ENCODE results near the gene IZUMO4. TPM values are rescaled to one million over a fixed set of nuclear protein-coding genes. Genes with fewer than 3 reads are reported as not detected.

The IZUMO4 gene
- total and polyA plus RNA-seq, 7 experiments from 2014 or later, result 0.73 to 26.8 (median 15.4) TPM

GRCh38 chr19:2072757-2073551, 23.8 kb upstream of the IZUMO4 start:
- intact Hi-C loops (cut with micrococcal nuclease), result no loop called here
- no peak overlapping the region for H3K4me3 ChIP-seq (ENCODE audit: low read length)
- peaks cover 7 to 69% (median 20%) of the 10 kb centered on the region in 3 experiments for H3K36me3 ChIP-seq (ENCODE audit: control insufficient read depth in 2 of 3, insufficient read depth in 3 of 3, low read length in 3 of 3)
- no peaks in the 10 kb centered on the region for H3K27me3 Mint-ChIP-seq
- H3K9me3 ChIP-seq (ENCODE audit: control insufficient read depth in 2 of 3, low read length in 3 of 3), result no peaks in the 10 kb centered on the region
- peaks cover 0 to 2% (median 0%) of the 10 kb centered on the region in 11 donors for H3K9me3 Mint-ChIP-seq
- ATAC-seq (no peak), DNase-seq (no peak)
- peaks cover 13 to 45% (median 22%) of the 10 kb centered on the region in 7 donors for H3K4me1 Mint-ChIP-seq
- POLR2A ChIA-PET, result interaction anchor here (1.3 to 1.4 kb wide), 2 partner anchors 10 kb away, joined by 4 to 5 read pairs; no protein-coding TSS in a partner anchor
- no peak overlapping the region for H3K27ac ChIP-seq (ENCODE audit: low read depth, low read length)
- H3K27ac Mint-ChIP-seq, result peak overlapping the region in 8 of 9 donors; percentile 60 to 84 (median 78)
- CTCF ChIA-PET, result no interaction called here
- peaks cover 0 to 10% of the 10 kb centered on the region in 2 donors for H3K4me1 ChIP-seq (ENCODE audit: control insufficient read depth in 2 of 2, insufficient read depth in 2 of 2, low read length in 2 of 2)
- peaks cover 9 to 27% (median 11%) of the 10 kb centered on the region in 5 donors for H3K36me3 Mint-ChIP-seq
- H3K27me3 ChIP-seq (ENCODE audit: control insufficient read depth in 2 of 2, insufficient read depth in 2 of 2, low read length in 2 of 2), result no peaks in the 10 kb centered on the region
- peak overlapping the region in 2 of 10 donors; percentile 10 to 34 for H3K4me3 Mint-ChIP-seq

GRCh38 chr19:2076526-2076944, 20.2 kb upstream of the IZUMO4 start:
- peaks cover 7 to 82% (median 29%) of the 10 kb centered on the region in 3 experiments for H3K36me3 ChIP-seq (ENCODE audit: control insufficient read depth in 2 of 3, insufficient read depth in 3 of 3, low read length in 3 of 3)
- CTCF ChIA-PET, result no interaction called here
- H3K27ac ChIP-seq (ENCODE audit: low read depth, low read length), result peak overlapping the region; percentile 7
- H3K9me3 Mint-ChIP-seq, result peaks cover 0 to 8% (median 0%) of the 10 kb centered on the region in 11 donors
- H3K4me1 Mint-ChIP-seq, result peaks cover 18 to 61% (median 36%) of the 10 kb centered on the region in 7 donors
- H3K27ac Mint-ChIP-seq, result peak overlapping the region in 3 of 9 donors; percentile 38 to 77 (median 61)
- DNase-seq (no peak), ATAC-seq (no peak)
- H3K4me1 ChIP-seq (ENCODE audit: control insufficient read depth in 2 of 2, insufficient read depth in 2 of 2, low read length in 2 of 2), result peaks cover 20 to 23% of the 10 kb centered on the region in 2 donors
- intact Hi-C loops (cut with micrococcal nuclease), result no loop called here
- H3K4me3 Mint-ChIP-seq, result no peak overlapping the region
- no peaks in the 10 kb centered on the region for H3K9me3 ChIP-seq (ENCODE audit: control insufficient read depth in 2 of 3, low read length in 3 of 3)
- no peaks in the 10 kb centered on the region for H3K27me3 Mint-ChIP-seq
- POLR2A ChIA-PET, result interaction anchor here (0.6 to 1.3 kb wide), 3 partner anchors 14 to 50 kb away, joined by 3 to 5 read pairs (median 3); no protein-coding TSS in a partner anchor
- peaks cover 4 to 32% (median 12%) of the 10 kb centered on the region in 5 donors for H3K36me3 Mint-ChIP-seq
- no peak overlapping the region for H3K4me3 ChIP-seq (ENCODE audit: low read length)
- no peaks in the 10 kb centered on the region for H3K27me3 ChIP-seq (ENCODE audit: control insufficient read depth in 2 of 2, insufficient read depth in 2 of 2, low read length in 2 of 2)

- H3K4me3 ChIP-seq (ENCODE audit: low read length), result no peak overlapping the region
- DNase-seq (no peak), ATAC-seq (no peak)
- Mint-ChIP-seq H3K27ac (peak overlapping the region in 5 of 9 donors; percentile 38 to 94 (median 69)), H3K27me3 (no peaks in the 10 kb centered on the region), H3K4me1 (peaks cover 22 to 66% (median 38%) of the 10 kb centered on the region in 7 donors), H3K9me3 (peaks cover 0 to 8% (median 0%) of the 10 kb centered on the region in 11 donors), H3K4me3 (no peak overlapping the region), H3K36me3 (peaks cover 2 to 32% (median 7%) of the 10 kb centered on the region in 5 donors)
- intact Hi-C loops (cut with micrococcal nuclease), result no loop called here
- H3K36me3 ChIP-seq (ENCODE audit: control insufficient read depth in 2 of 3, insufficient read depth in 3 of 3, low read length in 3 of 3), result peaks cover 3 to 74% (median 29%) of the 10 kb centered on the region in 3 experiments
- POLR2A ChIA-PET, result no interaction called here
- no peaks in the 10 kb centered on the region for H3K9me3 ChIP-seq (ENCODE audit: control insufficient read depth in 2 of 3, low read length in 3 of 3)
- no peaks in the 10 kb centered on the region for H3K27me3 ChIP-seq (ENCODE audit: control insufficient read depth in 2 of 2, insufficient read depth in 2 of 2, low read length in 2 of 2)
- H3K27ac ChIP-seq (ENCODE audit: low read depth, low read length), result peak overlapping the region; percentile 34
- CTCF ChIA-PET, result interaction anchor here (1.7 kb wide), 1 partner anchor 8 kb away, joined by 4 read pairs; no protein-coding TSS in a partner anchor
- H3K4me1 ChIP-seq (ENCODE audit: control insufficient read depth in 2 of 2, insufficient read depth in 2 of 2, low read length in 2 of 2), result peaks cover 28 to 31% of the 10 kb centered on the region in 2 donors
These were observed 19.3 kb upstream of the IZUMO4 start for GRCh38 chr19:2077398-2077797.

GRCh38 chr19:2077833-2078619, 18.7 kb upstream of the IZUMO4 start:
- ATAC-seq, result no peak
- CTCF ChIA-PET, result interaction anchor here (1.7 kb wide), 1 partner anchor 9 kb away, joined by 4 read pairs; no protein-coding TSS in a partner anchor
- peak overlapping the region in 7 of 9 donors; percentile 8 to 99 (median 93) for H3K27ac Mint-ChIP-seq

GRCh38 chr19:2079076-2079864, 17.4 kb upstream of the IZUMO4 start:
- Mint-ChIP-seq H3K27ac (peak overlapping the region in 8 of 9 donors; percentile 92 to 99 (median 96)), H3K9me3 (peaks cover 0 to 6% (median 0%) of the 10 kb centered on the region in 11 donors), H3K27me3 (no peaks in the 10 kb centered on the region), H3K36me3 (peaks cover 0 to 43% (median 13%) of the 10 kb centered on the region in 5 donors), H3K4me1 (peaks cover 30 to 58% (median 40%) of the 10 kb centered on the region in 7 donors), H3K4me3 (peak overlapping the region; percentile 39 to 99 (median 92))
- Histone ChIP-seq H3K36me3 (ENCODE audit: control insufficient read depth in 2 of 3, insufficient read depth in 3 of 3, low read length in 3 of 3) (peaks cover 0 to 59% (median 24%) of the 10 kb centered on the region in 3 experiments), H3K27me3 (ENCODE audit: control insufficient read depth in 2 of 2, insufficient read depth in 2 of 2, low read length in 2 of 2) (no peaks in the 10 kb centered on the region), H3K27ac (ENCODE audit: low read depth, low read length) (peak overlapping the region; percentile 99), H3K4me1 (ENCODE audit: control insufficient read depth in 2 of 2, insufficient read depth in 2 of 2, low read length in 2 of 2) (peaks cover 32 to 37% of the 10 kb centered on the region in 2 donors), H3K4me3 (ENCODE audit: low read length) (no peak overlapping the region), H3K9me3 (ENCODE audit: control insufficient read depth in 2 of 3, low read length in 3 of 3) (no peaks in the 10 kb centered on the region)
- DNase-seq (no peak), ATAC-seq (no peak)
- intact Hi-C loops (cut with micrococcal nuclease), result no loop called here
- ChIA-PET CTCF (interaction anchor here (1.7 kb wide), 1 partner anchor 10 kb away, joined by 4 read pairs; no protein-coding TSS in a partner anchor), POLR2A (interaction anchor here (1.1 to 1.3 kb wide), 2 partner anchors 16 to 37 kb away, joined by 3 read pairs; no protein-coding TSS in a partner anchor)

More at GRCh38 chr19:2077833-2078619, 18.7 kb upstream of the IZUMO4 start:
- no peak overlapping the region for H3K4me3 ChIP-seq (ENCODE audit: low read length)
- Mint-ChIP-seq H3K4me1 (peaks cover 25 to 63% (median 41%) of the 10 kb centered on the region in 7 donors), H3K36me3 (peaks cover 0 to 35% (median 5%) of the 10 kb centered on the region in 5 donors), H3K4me3 (peak overlapping the region in 1 of 10 donors; percentile 41), H3K27me3 (no peaks in the 10 kb centered on the region), H3K9me3 (peaks cover 0 to 6% (median 0%) of the 10 kb centered on the region in 11 donors)
- peaks cover 0 to 67% (median 29%) of the 10 kb centered on the region in 3 experiments for H3K36me3 ChIP-seq (ENCODE audit: control insufficient read depth in 2 of 3, insufficient read depth in 3 of 3, low read length in 3 of 3)
- no peaks in the 10 kb centered on the region for H3K9me3 ChIP-seq (ENCODE audit: control insufficient read depth in 2 of 3, low read length in 3 of 3)
- peaks cover 32 to 37% of the 10 kb centered on the region in 2 donors for H3K4me1 ChIP-seq (ENCODE audit: control insufficient read depth in 2 of 2, insufficient read depth in 2 of 2, low read length in 2 of 2)
- no peaks in the 10 kb centered on the region for H3K27me3 ChIP-seq (ENCODE audit: control insufficient read depth in 2 of 2, insufficient read depth in 2 of 2, low read length in 2 of 2)
- no peak overlapping the region for H3K27ac ChIP-seq (ENCODE audit: low read depth, low read length)
- POLR2A ChIA-PET, result interaction anchor here (1.3 kb wide), 1 partner anchor 17 kb away, joined by 3 read pairs; no protein-coding TSS in a partner anchor
- no peak for DNase-seq
- intact Hi-C loops (cut with micrococcal nuclease), result no loop called here

Measured in naive thymus-derived CD4-positive, alpha-beta T cell (primary cell).